GM23338 (cell line): ENCODE results near the gene LIMCH1. TPM values are rescaled to one million over a fixed set of nuclear protein-coding genes. Genes with fewer than 3 reads are reported as not detected.

Source experiments
- ATAC-seq: fragments of 200-7000 bp; cut with Tn5 transposase; 3 replicates; pipeline ENCODE4 v1.9.1; 2020
- DNase-seq: peaks from one replicate; pipeline ENCODE4 v3.0.0-alpha.2; 2015; ENCODE audit warnings: low spot score
- H2AFZ ChIP-seq: fragments of 200-600 bp; sonication (generic); 2 replicates; pipeline ENCODE4 v1.8.0; 2016; ENCODE audit warnings: antibody characterized with exemption, mild to moderate bottlenecking, moderate library complexity
- H3F3A ChIP-seq: fragments of 200-600 bp; sonication (generic); replicated peaks from 2 replicates; pipeline ENCODE4 v1.8.0; 2017; ENCODE audit warnings: antibody characterized with exemption, mixed run types, low read depth
- H3K27ac ChIP-seq: fragments of 200-600 bp; sonication (generic); 2 replicates; pipeline ENCODE4 v1.6.1; 2016; ENCODE audit warnings: low read depth
- H3K27me3 ChIP-seq: fragments of 200-600 bp; sonication (generic); 2 replicates; pipeline ENCODE4 v1.8.0; 2016; ENCODE audit warnings: mild to moderate bottlenecking, mixed run types, moderate library complexity; ENCODE audit not compliant: insufficient read depth
- H3K36me3 ChIP-seq: fragments of 200-600 bp; sonication (generic); 2 replicates; pipeline ENCODE4 v1.8.0; 2016; ENCODE audit warnings: mild to moderate bottlenecking; ENCODE audit not compliant: insufficient read depth
- H3K4me1 ChIP-seq: fragments of 200-600 bp; sonication (generic); 2 replicates; pipeline ENCODE4 v1.8.0; 2016; ENCODE audit warnings: mild to moderate bottlenecking, moderate library complexity; ENCODE audit not compliant: insufficient read depth
- H3K4me2 ChIP-seq: fragments of 200-600 bp; sonication (generic); 2 replicates; pipeline ENCODE4 v1.7.1; 2017; ENCODE audit warnings: mixed run types
- H3K4me3 ChIP-seq: fragments of 200-600 bp; sonication (generic); 2 replicates; pipeline ENCODE4 v1.6.1; 2016; ENCODE audit warnings: mixed run types
- H3K79me2 ChIP-seq: fragments of 200-600 bp; sonication (generic); replicated peaks from 2 replicates; pipeline ENCODE4 v1.8.0; 2017; ENCODE audit warnings: mild to moderate bottlenecking; ENCODE audit not compliant: insufficient read depth
- H3K9me2 ChIP-seq: fragments of 200-600 bp; sonication (generic); 2 replicates; pipeline ENCODE4 v1.8.0; 2017; ENCODE audit not compliant: insufficient read depth
- H4K20me1 ChIP-seq: fragments of 200-600 bp; sonication (generic); replicated peaks from 2 replicates; pipeline ENCODE4 v1.8.0; 2017; ENCODE audit warnings: mild to moderate bottlenecking; ENCODE audit not compliant: insufficient read depth
- H3K27ac Mint-ChIP-seq: 2 replicates; pipeline ENCODE4 v1.8.0; 2020; ENCODE audit warnings: inconsistent platforms, mild to moderate bottlenecking, moderate library complexity, mixed read lengths
- H3K27me3 Mint-ChIP-seq: 3 replicates; pipeline ENCODE4 v1.8.0; 2022; ENCODE audit warnings: low read depth, mild to moderate bottlenecking, moderate library complexity, mixed read lengths, inconsistent platforms; ENCODE audit not compliant: insufficient read depth, poor library complexity
- H3K36me3 Mint-ChIP-seq: 3 replicates; pipeline ENCODE4 v1.8.0; 2021; ENCODE audit warnings: low read depth, mild to moderate bottlenecking, inconsistent platforms, moderate library complexity, mixed read lengths
- H3K4me1 Mint-ChIP-seq: 3 replicates; pipeline ENCODE4 v1.8.0; 2020; ENCODE audit warnings: mild to moderate bottlenecking, inconsistent platforms, mixed read lengths
- H3K4me3 Mint-ChIP-seq: 3 replicates; pipeline ENCODE4 v1.8.0; 2021; ENCODE audit warnings: moderate library complexity, mild to moderate bottlenecking, inconsistent platforms, mixed read lengths
- H3K9me3 Mint-ChIP-seq: 3 replicates; pipeline ENCODE4 v1.8.0; 2020; ENCODE audit warnings: moderate library complexity, mild to moderate bottlenecking, inconsistent platforms, mixed read lengths
- EZH2phosphoT487 ChIP-seq: fragments of 200-600 bp; sonication (generic); IDR thresholded peaks from one replicate; pipeline ENCODE4 v1.8.1; 2018; ENCODE audit warnings: antibody characterized with exemption; ENCODE audit not compliant: unreplicated experiment
- NANOG ChIP-seq: IDR thresholded peaks from 2 replicates; pipeline ENCODE4 v1.6.1; 2016; ENCODE audit warnings: antibody characterized with exemption, borderline replicate concordance
- POLR2AphosphoS5 ChIP-seq: IDR thresholded peaks from 2 replicates; pipeline ENCODE4 v1.6.1; 2016; ENCODE audit warnings: antibody characterized with exemption, low read depth
- ZNF331 ChIP-seq: fragments of 250-450 bp; sonication (Bioruptor Pico); IDR thresholded peaks from 2 replicates; pipeline ENCODE4 v1.5.0; 2020; ENCODE audit warnings: low read depth, mild to moderate bottlenecking, moderate library complexity
- polyA plus RNA-seq: library from polyadenylated mRNA; unstranded; fragments of >200 nt; fragmentation: Nextera tagmentation; extraction: Ambion mirVana; gene quantifications from 2 replicates; pipeline ENCODE4 v1.2.1, GENCODE V29; 2016
- total RNA-seq: library from RNA; depleted of rRNA; stranded (reverse); fragments of >200 nt; shearing (Covaris generic); gene quantifications from 2 replicates; pipeline ENCODE4 v1.2.3, GENCODE V29; 2014
- TF ChIP-seq, protein P1 (sequence below): fragments of 250-450 bp; sonication (Bioruptor Pico); IDR thresholded peaks from 2 replicates; pipeline ENCODE4 v1.5.0; 2020; ENCODE audit warnings: mild to moderate bottlenecking, moderate library complexity
- TF ChIP-seq, protein P2 (sequence below): IDR thresholded peaks from 2 replicates; pipeline ENCODE4 v1.6.1; 2016; ENCODE audit warnings: antibody characterized with exemption
- TF ChIP-seq, protein P3 (sequence below): IDR thresholded peaks from one replicate; pipeline ENCODE4 v1.6.1; 2018; ENCODE audit warnings: antibody characterized with exemption; ENCODE audit not compliant: unreplicated experiment

Gene LIMCH1
- total and polyA plus RNA-seq, 2 experiments from 2014 or later: 1.5 TPM

DNA sequence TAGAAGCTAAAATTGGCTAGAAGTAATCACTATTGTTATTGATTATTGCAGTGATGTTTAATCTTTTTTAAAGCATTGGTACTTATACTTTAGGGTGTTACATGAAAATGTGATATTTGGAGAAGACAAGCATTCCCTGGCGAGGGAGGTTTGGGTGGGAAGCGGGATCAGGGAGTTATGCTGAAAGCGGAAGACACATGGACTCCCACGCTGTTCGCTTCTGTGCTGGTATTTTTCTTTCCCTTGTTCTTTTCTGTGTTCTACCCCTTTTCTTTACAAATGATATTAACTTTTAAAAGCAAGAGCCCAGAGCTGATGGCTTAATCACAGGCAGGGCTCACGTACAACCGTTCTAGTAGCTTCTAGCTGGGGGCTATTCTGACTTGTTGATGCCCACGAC lies 148.9 kb downstream of the LIMCH1 start:
- Histone ChIP-seq H3K27me3 (no peaks in the 10 kb centered on the region), H2AFZ (no peak overlapping the region), H3K79me2 (no peaks in the 10 kb centered on the region), H3K4me2 (no peak overlapping the region), H3K27ac (no peak overlapping the region), H4K20me1 (no peaks in the 10 kb centered on the region), H3K4me1 (no peaks in the 10 kb centered on the region), H3K36me3 (no peaks in the 10 kb centered on the region), H3F3A (no peaks in the 10 kb centered on the region), H3K9me2 (no peaks in the 10 kb centered on the region), H3K4me3 (no peak overlapping the region)
- H3K36me3 Mint-ChIP-seq: no peaks in the 10 kb centered on the region
- H3K9me3 Mint-ChIP-seq: no peaks in the 10 kb centered on the region
- H3K27ac Mint-ChIP-seq: no peak overlapping the region
- H3K4me3 Mint-ChIP-seq: no peak overlapping the region
- no peaks in the 10 kb centered on the region for H3K27me3 Mint-ChIP-seq
- TF ChIP-seq, protein P1, sequence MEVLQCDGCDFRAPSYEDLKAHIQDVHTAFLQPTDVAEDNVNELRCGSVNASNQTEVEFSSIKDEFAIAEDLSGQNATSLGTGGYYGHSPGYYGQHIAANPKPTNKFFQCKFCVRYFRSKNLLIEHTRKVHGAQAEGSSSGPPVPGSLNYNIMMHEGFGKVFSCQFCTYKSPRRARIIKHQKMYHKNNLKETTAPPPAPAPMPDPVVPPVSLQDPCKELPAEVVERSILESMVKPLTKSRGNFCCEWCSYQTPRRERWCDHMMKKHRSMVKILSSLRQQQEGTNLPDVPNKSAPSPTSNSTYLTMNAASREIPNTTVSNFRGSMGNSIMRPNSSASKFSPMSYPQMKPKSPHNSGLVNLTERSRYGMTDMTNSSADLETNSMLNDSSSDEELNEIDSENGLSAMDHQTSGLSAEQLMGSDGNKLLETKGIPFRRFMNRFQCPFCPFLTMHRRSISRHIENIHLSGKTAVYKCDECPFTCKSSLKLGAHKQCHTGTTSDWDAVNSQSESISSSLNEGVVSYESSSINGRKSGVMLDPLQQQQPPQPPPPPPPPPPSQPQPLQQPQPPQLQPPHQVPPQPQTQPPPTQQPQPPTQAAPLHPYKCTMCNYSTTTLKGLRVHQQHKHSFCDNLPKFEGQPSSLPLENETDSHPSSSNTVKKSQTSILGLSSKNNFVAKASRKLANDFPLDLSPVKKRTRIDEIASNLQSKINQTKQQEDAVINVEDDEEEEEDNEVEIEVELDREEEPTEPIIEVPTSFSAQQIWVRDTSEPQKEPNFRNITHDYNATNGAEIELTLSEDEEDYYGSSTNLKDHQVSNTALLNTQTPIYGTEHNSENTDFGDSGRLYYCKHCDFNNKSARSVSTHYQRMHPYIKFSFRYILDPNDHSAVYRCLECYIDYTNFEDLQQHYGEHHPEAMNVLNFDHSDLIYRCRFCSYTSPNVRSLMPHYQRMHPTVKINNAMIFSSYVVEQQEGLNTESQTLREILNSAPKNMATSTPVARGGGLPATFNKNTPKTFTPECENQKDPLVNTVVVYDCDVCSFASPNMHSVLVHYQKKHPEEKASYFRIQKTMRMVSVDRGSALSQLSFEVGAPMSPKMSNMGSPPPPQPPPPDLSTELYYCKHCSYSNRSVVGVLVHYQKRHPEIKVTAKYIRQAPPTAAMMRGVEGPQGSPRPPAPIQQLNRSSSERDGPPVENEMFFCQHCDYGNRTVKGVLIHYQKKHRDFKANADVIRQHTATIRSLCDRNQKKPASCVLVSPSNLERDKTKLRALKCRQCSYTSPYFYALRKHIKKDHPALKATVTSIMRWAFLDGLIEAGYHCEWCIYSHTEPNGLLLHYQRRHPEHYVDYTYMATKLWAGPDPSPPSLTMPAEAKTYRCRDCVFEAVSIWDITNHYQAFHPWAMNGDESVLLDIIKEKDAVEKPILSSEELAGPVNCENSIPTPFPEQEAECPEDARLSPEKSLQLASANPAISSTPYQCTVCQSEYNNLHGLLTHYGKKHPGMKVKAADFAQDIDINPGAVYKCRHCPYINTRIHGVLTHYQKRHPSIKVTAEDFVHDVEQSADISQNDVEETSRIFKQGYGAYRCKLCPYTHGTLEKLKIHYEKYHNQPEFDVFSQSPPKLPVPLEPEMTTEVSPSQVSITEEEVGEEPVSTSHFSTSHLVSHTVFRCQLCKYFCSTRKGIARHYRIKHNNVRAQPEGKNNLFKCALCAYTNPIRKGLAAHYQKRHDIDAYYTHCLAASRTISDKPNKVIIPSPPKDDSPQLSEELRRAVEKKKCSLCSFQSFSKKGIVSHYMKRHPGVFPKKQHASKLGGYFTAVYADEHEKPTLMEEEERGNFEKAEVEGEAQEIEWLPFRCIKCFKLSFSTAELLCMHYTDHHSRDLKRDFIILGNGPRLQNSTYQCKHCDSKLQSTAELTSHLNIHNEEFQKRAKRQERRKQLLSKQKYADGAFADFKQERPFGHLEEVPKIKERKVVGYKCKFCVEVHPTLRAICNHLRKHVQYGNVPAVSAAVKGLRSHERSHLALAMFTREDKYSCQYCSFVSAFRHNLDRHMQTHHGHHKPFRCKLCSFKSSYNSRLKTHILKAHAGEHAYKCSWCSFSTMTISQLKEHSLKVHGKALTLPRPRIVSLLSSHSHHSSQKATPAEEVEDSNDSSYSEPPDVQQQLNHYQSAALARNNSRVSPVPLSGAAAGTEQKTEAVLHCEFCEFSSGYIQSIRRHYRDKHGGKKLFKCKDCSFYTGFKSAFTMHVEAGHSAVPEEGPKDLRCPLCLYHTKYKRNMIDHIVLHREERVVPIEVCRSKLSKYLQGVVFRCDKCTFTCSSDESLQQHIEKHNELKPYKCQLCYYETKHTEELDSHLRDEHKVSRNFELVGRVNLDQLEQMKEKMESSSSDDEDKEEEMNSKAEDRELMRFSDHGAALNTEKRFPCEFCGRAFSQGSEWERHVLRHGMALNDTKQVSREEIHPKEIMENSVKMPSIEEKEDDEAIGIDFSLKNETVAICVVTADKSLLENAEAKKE: no peak
- TF ChIP-seq, protein P2, sequence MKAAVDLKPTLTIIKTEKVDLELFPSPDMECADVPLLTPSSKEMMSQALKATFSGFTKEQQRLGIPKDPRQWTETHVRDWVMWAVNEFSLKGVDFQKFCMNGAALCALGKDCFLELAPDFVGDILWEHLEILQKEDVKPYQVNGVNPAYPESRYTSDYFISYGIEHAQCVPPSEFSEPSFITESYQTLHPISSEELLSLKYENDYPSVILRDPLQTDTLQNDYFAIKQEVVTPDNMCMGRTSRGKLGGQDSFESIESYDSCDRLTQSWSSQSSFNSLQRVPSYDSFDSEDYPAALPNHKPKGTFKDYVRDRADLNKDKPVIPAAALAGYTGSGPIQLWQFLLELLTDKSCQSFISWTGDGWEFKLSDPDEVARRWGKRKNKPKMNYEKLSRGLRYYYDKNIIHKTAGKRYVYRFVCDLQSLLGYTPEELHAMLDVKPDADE: no peak
- TF ChIP-seq ZNF331 (CRISPR knock-in tag) (no peak), EZH2phosphoT487 (no peak), NANOG (no peak), POLR2AphosphoS5 (no peak)
- TF ChIP-seq, protein P3, sequence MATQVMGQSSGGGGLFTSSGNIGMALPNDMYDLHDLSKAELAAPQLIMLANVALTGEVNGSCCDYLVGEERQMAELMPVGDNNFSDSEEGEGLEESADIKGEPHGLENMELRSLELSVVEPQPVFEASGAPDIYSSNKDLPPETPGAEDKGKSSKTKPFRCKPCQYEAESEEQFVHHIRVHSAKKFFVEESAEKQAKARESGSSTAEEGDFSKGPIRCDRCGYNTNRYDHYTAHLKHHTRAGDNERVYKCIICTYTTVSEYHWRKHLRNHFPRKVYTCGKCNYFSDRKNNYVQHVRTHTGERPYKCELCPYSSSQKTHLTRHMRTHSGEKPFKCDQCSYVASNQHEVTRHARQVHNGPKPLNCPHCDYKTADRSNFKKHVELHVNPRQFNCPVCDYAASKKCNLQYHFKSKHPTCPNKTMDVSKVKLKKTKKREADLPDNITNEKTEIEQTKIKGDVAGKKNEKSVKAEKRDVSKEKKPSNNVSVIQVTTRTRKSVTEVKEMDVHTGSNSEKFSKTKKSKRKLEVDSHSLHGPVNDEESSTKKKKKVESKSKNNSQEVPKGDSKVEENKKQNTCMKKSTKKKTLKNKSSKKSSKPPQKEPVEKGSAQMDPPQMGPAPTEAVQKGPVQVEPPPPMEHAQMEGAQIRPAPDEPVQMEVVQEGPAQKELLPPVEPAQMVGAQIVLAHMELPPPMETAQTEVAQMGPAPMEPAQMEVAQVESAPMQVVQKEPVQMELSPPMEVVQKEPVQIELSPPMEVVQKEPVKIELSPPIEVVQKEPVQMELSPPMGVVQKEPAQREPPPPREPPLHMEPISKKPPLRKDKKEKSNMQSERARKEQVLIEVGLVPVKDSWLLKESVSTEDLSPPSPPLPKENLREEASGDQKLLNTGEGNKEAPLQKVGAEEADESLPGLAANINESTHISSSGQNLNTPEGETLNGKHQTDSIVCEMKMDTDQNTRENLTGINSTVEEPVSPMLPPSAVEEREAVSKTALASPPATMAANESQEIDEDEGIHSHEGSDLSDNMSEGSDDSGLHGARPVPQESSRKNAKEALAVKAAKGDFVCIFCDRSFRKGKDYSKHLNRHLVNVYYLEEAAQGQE: no peak
- no peaks in the 10 kb centered on the region for H3K4me1 Mint-ChIP-seq
- DNase-seq (no peak), ATAC-seq (no peak)
